K562 (cell line): ENCODE measurements around the gene IGDCC3. TPM values are rescaled to one million over a fixed set of nuclear protein-coding genes. Genes with fewer than 3 reads are reported as not detected.

Experiments
- BRCA1 ChIP-seq, 2 experiments: fragments of 450-650 bp in 1 of 2; sonication (generic) in 1 of 2; formaldehyde crosslinking in 1 of 2; IDR thresholded peaks; 2 replicates each; pipeline versions ENCODE4 v1.5.0 to v1.6.1; 2017 to 2020; ENCODE audit warnings: mild to moderate bottlenecking in 1 of 2, missing genetic modification reagents in 1 of 2
- CBX1 ChIP-seq: sonication (generic); IDR thresholded peaks from 2 replicates; pipeline ENCODE4 v1.6.1; 2016; ENCODE audit warnings: antibody characterized with exemption, low read depth, mild to moderate bottlenecking
- CREB1 ChIP-seq, 2 experiments: sonication (generic) in 1 of 2; formaldehyde crosslinking in 1 of 2; IDR thresholded peaks; 2 replicates each; pipeline versions ENCODE4 v1.6.1 to v1.8.0; 2012 to 2022; ENCODE audit warnings: inconsistent platforms in 1 of 2, mild to moderate bottlenecking in 1 of 2, missing genetic modification reagents in 1 of 2, moderate library complexity in 1 of 2
- FOXA1 ChIP-seq: fragments of 450-650 bp; IDR thresholded peaks from 2 replicates; pipeline ENCODE4 v1.6.1; 2016; ENCODE audit warnings: mild to moderate bottlenecking, borderline replicate concordance
- L3MBTL2 ChIP-seq: fragments of 450-650 bp; IDR thresholded peaks from 2 replicates; pipeline ENCODE4 v1.6.1; 2016; ENCODE audit warnings: mild to moderate bottlenecking, moderate library complexity
- NCOA1 ChIP-seq: fragments of 450-650 bp; IDR thresholded peaks from 2 replicates; pipeline ENCODE4 v1.6.1; 2016; ENCODE audit warnings: low read depth
- POLR2G ChIP-seq: fragments of 200-400 bp; formaldehyde crosslinking; IDR thresholded peaks from 2 replicates; pipeline ENCODE4 v1.6.1; 2017; ENCODE audit warnings: low read depth, mild to moderate bottlenecking, antibody characterized with exemption, low read length, moderate library complexity
- RB1 ChIP-seq: fragments of 450-650 bp; IDR thresholded peaks from 2 replicates; pipeline ENCODE4 v1.6.1; 2017; ENCODE audit warnings: low read depth, mild to moderate bottlenecking
- RBBP5 ChIP-seq: fragments of 200-600 bp; sonication (generic); IDR thresholded peaks from 2 replicates; pipeline ENCODE4 v1.6.1; 2012; ENCODE audit warnings: borderline replicate concordance, mild to moderate bottlenecking, low read length, control low read depth, inconsistent platforms; ENCODE audit not compliant: insufficient read depth, poor library complexity, severe bottlenecking
- RBM34 ChIP-seq: fragments of 200-400 bp; formaldehyde crosslinking; IDR thresholded peaks from 2 replicates; pipeline ENCODE4 v1.6.1; 2018; ENCODE audit warnings: low read length, borderline replicate concordance; ENCODE audit not compliant: insufficient read depth
- RUNX1 ChIP-seq: sonication (generic); IDR thresholded peaks from 2 replicates; pipeline ENCODE4 v1.6.1; 2016; ENCODE audit warnings: antibody characterized with exemption, low read depth
- SIRT6 ChIP-seq: IDR thresholded peaks from one replicate; pipeline ENCODE4 v1.6.1; 2012; ENCODE audit warnings: low read depth, mild to moderate bottlenecking, control low read depth, inconsistent platforms, low read length, moderate library complexity
- SMAD3 ChIP-seq: fragments of 450-650 bp; formaldehyde crosslinking; conservative IDR thresholded peaks from 2 replicates; pipeline ENCODE4 v1.4.0; 2020; ENCODE audit warnings: mild to moderate bottlenecking
- TGIF2 ChIP-seq: sonication (generic); formaldehyde crosslinking; IDR thresholded peaks from 2 replicates; pipeline ENCODE4 v1.8.1; 2022; ENCODE audit warnings: mild to moderate bottlenecking, missing genetic modification reagents, moderate library complexity
- THRAP3 ChIP-seq: fragments of 450-650 bp; IDR thresholded peaks from 2 replicates; pipeline ENCODE4 v1.6.1; 2016; ENCODE audit warnings: mild to moderate bottlenecking, inconsistent platforms, borderline replicate concordance
- ZC3H11A ChIP-seq: IDR thresholded peaks from 2 replicates; pipeline ENCODE4 v1.6.1; 2012; ENCODE audit warnings: low read depth, low read length, improper control_type of control experiment
- ZNF175 ChIP-seq: fragments of 200-800 bp; sonication (Bioruptor generic); IDR thresholded peaks from 2 replicates; pipeline ENCODE4 v1.6.1; 2016; ENCODE audit warnings: low read depth, mild to moderate bottlenecking, missing genetic modification characterization, missing compliant biosample characterization
- ZNF668 ChIP-seq: fragments of 250-450 bp; sonication (Bioruptor Pico); IDR thresholded peaks from 2 replicates; pipeline ENCODE4 v1.8.0; 2022; ENCODE audit warnings: mild to moderate bottlenecking, inconsistent platforms
- polyA plus RNA-seq, 8 experiments: library from polyadenylated mRNA; depleted of rRNA in 4 of 8; stranded (reverse) in 5 of 8; unstranded in 3 of 8; fragments of >200 nt; fragmentation: Nextera tagmentation in 2 of 8; fragmentation: Illumina TruSeq in 1 of 8; extraction: Ambion mirVana in 2 of 8; extraction: Trizol in 1 of 8; gene quantifications; 2 replicates each; pipeline versions ENCODE4 v1.2.1 to v1.2.3, GENCODE V29; 2011 to 2014; ENCODE audit warnings: inconsistent platforms in 1 of 8, missing spikeins in 1 of 8
- total RNA-seq, 7 experiments: library from RNA; depleted of rRNA in 6 of 7; stranded (reverse); fragments of >200 nt in 6 of 7; fragmentation: Illumina TruSeq in 2 of 7; extraction: Trizol in 2 of 7; gene quantifications; 2 replicates each; pipeline versions ENCODE4 v1.2.1 to v1.2.3, GENCODE V29; 2011 to 2021; ENCODE audit warnings: low replicate concordance in 1 of 7
- TF ChIP-seq, protein P1 (sequence below): sonication (generic); formaldehyde crosslinking; IDR thresholded peaks from 2 replicates; pipeline ENCODE4 v1.8.1; 2023; ENCODE audit warnings: mild to moderate bottlenecking, missing genetic modification reagents, moderate library complexity
- TF ChIP-seq, protein P2 (sequence below): fragments of 250-450 bp; sonication (Bioruptor Pico); IDR thresholded peaks from 2 replicates; pipeline ENCODE4 v1.9.0; 2021; ENCODE audit warnings: mild to moderate bottlenecking, inconsistent platforms
- TF ChIP-seq, protein P3 (sequence below): fragments of 450-650 bp; IDR thresholded peaks from 2 replicates; pipeline ENCODE4 v1.6.1; 2017; ENCODE audit warnings: mild to moderate bottlenecking, moderate library complexity
- TF ChIP-seq, protein P4 (sequence below): sonication (generic); formaldehyde crosslinking; IDR thresholded peaks from 2 replicates; pipeline ENCODE4 v1.8.0; 2022; ENCODE audit warnings: mild to moderate bottlenecking, low read depth, missing genetic modification reagents

The IGDCC3 gene
- total and polyA plus RNA-seq, 9 of the 15 experiments (the other 6 are each of a cell fraction or from before 2014, with no cell fraction given): not detected

DNA sequence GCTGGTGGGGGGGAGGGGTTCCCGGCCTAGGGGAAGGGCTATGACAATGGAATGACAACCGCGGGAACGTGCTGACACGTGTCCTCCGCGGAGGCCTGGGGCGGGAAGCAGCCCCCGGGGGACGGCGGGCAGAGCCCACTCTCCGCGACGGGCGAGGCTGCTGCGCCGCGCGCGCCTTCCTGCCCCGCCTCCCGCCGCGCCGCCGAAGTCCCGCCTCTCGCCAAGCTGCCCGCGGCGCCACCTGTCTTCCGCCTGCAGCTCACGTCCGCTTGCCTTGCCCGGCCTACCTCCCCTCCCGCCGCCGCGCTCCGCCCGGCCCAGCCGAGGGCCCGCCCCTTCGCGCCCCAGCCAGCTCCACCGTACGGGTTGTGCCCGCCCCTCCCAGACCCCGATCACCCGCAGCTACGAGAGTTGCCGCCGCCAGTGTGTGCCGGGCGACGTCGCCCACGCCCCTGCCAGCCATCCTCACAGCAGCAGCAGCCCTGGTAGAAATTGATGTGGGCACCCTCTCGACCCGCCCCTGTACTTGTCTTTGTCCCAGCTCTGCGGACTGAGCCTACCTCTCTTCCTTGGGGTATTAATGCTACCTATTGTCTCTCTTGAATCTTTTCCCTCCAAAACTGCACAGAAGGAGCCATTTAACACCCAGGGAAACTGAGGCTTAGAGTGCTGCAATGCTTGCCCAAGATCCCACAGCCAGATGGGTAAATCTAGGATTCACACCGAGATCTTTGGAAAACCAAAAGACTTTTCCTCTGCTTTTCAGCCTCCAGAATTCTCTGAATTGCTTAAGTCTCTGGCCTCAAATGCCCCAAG is 90.9 kb downstream of the IGDCC3 start, which contains the start of gene PARP16 (continued):
- TF ChIP-seq, protein P1, sequence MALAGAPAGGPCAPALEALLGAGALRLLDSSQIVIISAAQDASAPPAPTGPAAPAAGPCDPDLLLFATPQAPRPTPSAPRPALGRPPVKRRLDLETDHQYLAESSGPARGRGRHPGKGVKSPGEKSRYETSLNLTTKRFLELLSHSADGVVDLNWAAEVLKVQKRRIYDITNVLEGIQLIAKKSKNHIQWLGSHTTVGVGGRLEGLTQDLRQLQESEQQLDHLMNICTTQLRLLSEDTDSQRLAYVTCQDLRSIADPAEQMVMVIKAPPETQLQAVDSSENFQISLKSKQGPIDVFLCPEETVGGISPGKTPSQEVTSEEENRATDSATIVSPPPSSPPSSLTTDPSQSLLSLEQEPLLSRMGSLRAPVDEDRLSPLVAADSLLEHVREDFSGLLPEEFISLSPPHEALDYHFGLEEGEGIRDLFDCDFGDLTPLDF (CRISPR knock-in tag): no peak
- no peak for TF ChIP-seq FOXA1
- peak; percentile 99 for TF ChIP-seq RB1
- no peak for TF ChIP-seq NCOA1
- no peak for TF ChIP-seq ZNF668 (CRISPR knock-in tag)
- TF ChIP-seq, protein P2, sequence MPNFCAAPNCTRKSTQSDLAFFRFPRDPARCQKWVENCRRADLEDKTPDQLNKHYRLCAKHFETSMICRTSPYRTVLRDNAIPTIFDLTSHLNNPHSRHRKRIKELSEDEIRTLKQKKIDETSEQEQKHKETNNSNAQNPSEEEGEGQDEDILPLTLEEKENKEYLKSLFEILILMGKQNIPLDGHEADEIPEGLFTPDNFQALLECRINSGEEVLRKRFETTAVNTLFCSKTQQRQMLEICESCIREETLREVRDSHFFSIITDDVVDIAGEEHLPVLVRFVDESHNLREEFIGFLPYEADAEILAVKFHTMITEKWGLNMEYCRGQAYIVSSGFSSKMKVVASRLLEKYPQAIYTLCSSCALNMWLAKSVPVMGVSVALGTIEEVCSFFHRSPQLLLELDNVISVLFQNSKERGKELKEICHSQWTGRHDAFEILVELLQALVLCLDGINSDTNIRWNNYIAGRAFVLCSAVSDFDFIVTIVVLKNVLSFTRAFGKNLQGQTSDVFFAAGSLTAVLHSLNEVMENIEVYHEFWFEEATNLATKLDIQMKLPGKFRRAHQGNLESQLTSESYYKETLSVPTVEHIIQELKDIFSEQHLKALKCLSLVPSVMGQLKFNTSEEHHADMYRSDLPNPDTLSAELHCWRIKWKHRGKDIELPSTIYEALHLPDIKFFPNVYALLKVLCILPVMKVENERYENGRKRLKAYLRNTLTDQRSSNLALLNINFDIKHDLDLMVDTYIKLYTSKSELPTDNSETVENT (CRISPR knock-in tag): peak; percentile 83
- TF ChIP-seq, protein P3, sequence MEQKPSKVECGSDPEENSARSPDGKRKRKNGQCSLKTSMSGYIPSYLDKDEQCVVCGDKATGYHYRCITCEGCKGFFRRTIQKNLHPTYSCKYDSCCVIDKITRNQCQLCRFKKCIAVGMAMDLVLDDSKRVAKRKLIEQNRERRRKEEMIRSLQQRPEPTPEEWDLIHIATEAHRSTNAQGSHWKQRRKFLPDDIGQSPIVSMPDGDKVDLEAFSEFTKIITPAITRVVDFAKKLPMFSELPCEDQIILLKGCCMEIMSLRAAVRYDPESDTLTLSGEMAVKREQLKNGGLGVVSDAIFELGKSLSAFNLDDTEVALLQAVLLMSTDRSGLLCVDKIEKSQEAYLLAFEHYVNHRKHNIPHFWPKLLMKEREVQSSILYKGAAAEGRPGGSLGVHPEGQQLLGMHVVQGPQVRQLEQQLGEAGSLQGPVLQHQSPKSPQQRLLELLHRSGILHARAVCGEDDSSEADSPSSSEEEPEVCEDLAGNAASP: no peak
- 0 out of 2 replicates have a peak, but pooled peaks have one; percentile 30 for TF ChIP-seq RUNX1
- TF ChIP-seq RBBP5: peak; percentile 80
- no peak for TF ChIP-seq SMAD3 (CRISPR knock-in tag)
- 0 out of 2 replicates have a peak, but pooled peaks have one; percentile 50 for TF ChIP-seq RBM34
- no peak for TF ChIP-seq ZC3H11A
- TF ChIP-seq, protein P4, sequence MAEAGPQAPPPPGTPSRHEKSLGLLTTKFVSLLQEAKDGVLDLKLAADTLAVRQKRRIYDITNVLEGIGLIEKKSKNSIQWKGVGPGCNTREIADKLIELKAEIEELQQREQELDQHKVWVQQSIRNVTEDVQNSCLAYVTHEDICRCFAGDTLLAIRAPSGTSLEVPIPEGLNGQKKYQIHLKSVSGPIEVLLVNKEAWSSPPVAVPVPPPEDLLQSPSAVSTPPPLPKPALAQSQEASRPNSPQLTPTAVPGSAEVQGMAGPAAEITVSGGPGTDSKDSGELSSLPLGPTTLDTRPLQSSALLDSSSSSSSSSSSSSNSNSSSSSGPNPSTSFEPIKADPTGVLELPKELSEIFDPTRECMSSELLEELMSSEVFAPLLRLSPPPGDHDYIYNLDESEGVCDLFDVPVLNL: no peak
- no peak for TF ChIP-seq CBX1
- TF ChIP-seq ZNF175: 0 out of 2 replicates have a peak, but pooled peaks have one; percentile 4
- no peak for TF ChIP-seq SIRT6
- TF ChIP-seq THRAP3: no peak
- no peak for TF ChIP-seq BRCA1 (IDR thresholded peaks at IDR 0.05)
- no peak for TF ChIP-seq BRCA1 (CRISPR knock-in tag; IDR thresholded peaks at IDR 0.05)
- TF ChIP-seq L3MBTL2: peak; percentile 65
- TF ChIP-seq TGIF2: no peak
- peak; percentile 81 for TF ChIP-seq POLR2G
- TF ChIP-seq CREB1 (IDR thresholded peaks at IDR 0.05): peak; percentile 42; the same call in 1 of the 2 replicates
- TF ChIP-seq CREB1 (CRISPR knock-in tag; IDR thresholded peaks at IDR 0.05): no peak
